Esophagus muscularis mucosa (tissue), 4 donors: ENCODE results near the gene GOLGA7B.

Source experiments
- CTCF ChIP-seq, 3 experiments: fragments of 200-600 bp in 2 of 3; fragments of 450-650 bp in 1 of 3; sonication (generic) in 2 of 3; IDR thresholded peaks; one replicate each; pipeline ENCODE4 v1.5.1; 2017 to 2019; ENCODE audit warnings: antibody characterized with exemption in 3 of 3, mild to moderate bottlenecking in 2 of 3, moderate library complexity in 1 of 3
- EP300 ChIP-seq: sonication (generic); formaldehyde crosslinking; IDR thresholded peaks from one replicate; pipeline ENCODE4 v1.6.1; 2017; ENCODE audit warnings: antibody characterized with exemption
- POLR2A ChIP-seq: fragments of 450-650 bp; IDR thresholded peaks from one replicate; pipeline ENCODE4 v1.6.1; 2017; ENCODE audit warnings: antibody characterized with exemption, moderate library complexity, mild to moderate bottlenecking, low read depth
- POLR2AphosphoS5 ChIP-seq, 2 donors: sonication (generic); formaldehyde crosslinking; IDR thresholded peaks; one replicate each; pipeline ENCODE4 v1.6.1; 2017; ENCODE audit warnings: antibody characterized with exemption in 2 of 2

DNA sequence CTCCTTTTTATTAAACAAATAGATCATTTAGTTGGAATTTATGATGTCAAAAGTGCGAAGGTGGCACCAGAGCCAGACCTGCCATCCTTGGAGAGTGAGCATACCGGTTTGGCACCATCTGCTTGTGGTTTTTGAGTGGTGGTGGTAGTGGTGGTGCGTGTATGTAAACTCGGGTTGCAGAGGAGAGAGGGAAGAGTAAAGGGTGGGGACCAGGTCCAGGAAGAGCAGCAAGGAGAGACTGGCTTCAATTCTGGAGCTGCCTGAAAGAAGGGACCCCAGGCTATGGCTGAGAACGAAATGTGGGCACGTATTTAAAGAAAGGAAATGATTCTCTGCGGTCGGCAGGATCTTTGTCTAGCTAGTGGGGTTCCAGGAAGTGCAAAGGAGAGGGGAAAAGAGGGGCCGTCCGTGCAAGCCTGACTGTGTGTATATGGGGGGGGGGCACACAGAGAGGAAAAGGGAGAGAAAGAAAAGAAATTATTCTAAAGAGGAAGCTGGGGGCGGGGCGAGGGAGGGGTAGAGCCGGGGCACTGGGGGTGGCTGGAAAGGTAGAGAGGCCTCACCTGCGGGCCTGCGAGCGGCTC lies 448 bp upstream of the GOLGA7B start:
- TF ChIP-seq CTCF (IDR thresholded peaks at IDR 0.05) (no peak), POLR2A (no peak), EP300 (no peak), POLR2AphosphoS5 (IDR thresholded peaks at IDR 0.05) (no peak)
